ENCODE data around the gene RACGAP1.

The RACGAP1 gene

GRCh38 chr12:50056639-50056976, 31.3 kb upstream of the RACGAP1 start:
- DNase-seq (ENCODE audit: low read depth in 2 of 2): no peak

DNA sequence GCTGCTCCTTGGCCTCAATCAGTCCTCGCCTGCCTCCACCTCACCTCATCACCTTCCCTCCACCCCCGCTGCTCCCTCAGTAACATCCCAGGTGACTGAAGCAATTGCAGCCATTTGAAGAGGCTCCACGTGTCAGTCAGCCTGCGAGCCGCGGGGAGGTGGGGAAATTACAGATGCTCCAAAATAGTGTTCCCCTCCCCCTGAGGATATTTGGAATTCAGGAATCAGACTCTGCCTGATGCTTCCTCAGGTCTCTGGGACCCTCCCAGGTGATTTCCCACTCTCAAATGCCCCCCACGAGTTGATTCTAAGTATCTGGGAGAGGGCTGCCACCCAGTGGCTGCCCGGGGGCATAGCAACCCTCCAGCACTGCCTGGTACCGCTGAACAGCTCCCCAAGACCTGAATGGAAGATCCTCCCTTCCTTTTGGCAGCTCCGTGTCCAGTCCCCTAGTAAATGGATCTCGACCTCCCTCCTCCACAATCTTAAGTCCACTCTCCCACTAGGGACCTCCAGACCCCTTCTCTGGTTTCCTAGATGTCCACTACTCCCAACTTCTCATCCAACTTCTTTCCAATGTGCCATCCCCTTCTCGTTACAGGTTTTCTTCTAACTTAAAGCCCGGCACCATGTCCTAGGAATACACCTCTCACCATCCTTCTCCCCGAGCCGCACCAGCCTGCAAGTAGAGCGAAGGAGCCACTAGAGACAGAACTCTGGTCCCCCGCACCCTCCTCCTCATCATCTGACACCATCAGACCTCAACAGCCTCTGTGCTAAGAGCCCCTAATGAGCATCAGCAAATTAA, 30.7 kb upstream of the RACGAP1 start:
- DNase-seq (ENCODE audit: low read depth in 2 of 2): peak; percentile 42 to 49

GRCh38 chr12:50053583-50053982, 28.3 kb upstream of the RACGAP1 start:
- no peak for DNase-seq (ENCODE audit: low read depth in 2 of 2)

DNA sequence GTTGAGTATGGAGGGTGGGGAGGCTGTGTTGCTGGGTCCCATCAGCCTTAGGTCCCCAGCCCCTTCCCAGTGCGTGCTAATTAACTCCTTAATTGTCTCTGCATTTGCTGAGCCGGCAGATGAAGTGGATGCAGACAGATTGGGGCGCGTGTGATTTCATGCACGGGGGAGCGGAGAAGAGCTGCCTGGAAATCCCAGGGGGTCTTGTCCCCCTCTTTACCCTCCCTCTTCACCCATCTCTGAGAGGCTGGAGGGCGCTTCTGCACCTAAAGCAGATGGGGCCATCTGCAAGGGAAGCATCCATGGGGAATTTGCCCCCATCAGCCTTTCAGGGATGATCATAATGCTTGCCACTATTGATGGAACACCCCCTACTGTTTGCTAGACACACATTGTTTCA, 27.7 kb upstream of the RACGAP1 start:
- no peak for DNase-seq (ENCODE audit: low read depth in 2 of 2)

DNA sequence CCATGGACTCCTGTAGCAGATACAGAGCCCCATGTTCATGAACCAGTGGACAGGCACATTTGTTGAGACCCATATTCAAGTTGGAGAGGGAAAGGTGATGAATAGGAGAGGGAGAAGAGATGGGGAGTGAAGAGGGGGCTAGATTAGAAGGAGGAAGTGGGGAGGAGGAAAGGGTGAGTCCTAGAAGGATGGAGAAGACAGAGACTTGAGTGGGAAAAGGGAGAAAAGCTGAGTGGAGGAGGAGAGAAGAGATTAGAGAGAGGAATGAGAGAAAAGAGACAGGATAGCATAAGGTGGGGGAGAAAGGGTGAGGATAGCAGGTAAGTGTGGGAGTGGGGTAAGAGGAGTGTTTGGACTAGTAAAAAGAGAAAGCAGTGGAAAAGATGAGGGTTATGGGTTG, 27.2 kb upstream of the RACGAP1 start:
- DNase-seq (ENCODE audit: low read depth in 2 of 2): no peak

DNA sequence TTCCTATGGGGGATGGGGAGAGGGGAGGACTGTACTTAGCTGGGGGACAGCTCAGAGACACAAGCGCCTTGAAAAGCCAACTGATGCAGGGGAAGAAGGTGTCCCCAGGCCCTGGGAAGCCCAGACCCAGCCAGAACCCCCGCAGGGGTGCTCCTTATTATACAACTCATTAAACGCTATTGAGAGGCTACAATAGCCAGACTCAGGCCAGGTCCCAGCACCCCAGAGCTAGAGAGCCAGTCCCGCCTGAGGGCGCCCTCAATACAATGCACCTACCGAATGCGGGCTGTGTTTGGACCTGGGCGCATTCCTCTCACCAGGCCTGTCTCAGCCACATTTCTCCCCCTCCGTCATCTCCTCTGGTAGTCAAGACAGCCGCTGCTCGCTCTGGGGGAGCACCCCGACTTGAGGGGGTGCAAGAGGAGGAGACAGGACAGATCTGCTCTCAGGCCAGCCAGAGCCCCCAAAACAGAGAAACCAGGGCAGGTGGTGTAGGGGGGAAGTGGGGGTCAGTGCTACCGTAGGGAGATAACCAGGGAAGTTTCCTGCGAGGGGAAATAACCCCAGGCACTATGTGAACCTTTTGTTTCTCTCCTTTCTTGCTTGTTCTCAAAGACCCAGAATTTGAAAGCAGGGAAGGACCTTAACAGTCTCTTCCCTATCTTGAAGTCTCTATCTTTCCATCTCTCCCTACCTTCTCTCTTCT, 26.0 kb upstream of the RACGAP1 start:
- DNase-seq (ENCODE audit: low read depth in 2 of 2): no peak

GRCh38 chr12:50050410-50051098, 25.3 kb upstream of the RACGAP1 start:
- no peak for DNase-seq (ENCODE audit: low read depth in 2 of 2)

- no peak for DNase-seq (ENCODE audit: low read depth in 2 of 2)
Measured at GRCh38 chr12:50050119-50050385, 24.8 kb upstream of the RACGAP1 start.

DNA sequence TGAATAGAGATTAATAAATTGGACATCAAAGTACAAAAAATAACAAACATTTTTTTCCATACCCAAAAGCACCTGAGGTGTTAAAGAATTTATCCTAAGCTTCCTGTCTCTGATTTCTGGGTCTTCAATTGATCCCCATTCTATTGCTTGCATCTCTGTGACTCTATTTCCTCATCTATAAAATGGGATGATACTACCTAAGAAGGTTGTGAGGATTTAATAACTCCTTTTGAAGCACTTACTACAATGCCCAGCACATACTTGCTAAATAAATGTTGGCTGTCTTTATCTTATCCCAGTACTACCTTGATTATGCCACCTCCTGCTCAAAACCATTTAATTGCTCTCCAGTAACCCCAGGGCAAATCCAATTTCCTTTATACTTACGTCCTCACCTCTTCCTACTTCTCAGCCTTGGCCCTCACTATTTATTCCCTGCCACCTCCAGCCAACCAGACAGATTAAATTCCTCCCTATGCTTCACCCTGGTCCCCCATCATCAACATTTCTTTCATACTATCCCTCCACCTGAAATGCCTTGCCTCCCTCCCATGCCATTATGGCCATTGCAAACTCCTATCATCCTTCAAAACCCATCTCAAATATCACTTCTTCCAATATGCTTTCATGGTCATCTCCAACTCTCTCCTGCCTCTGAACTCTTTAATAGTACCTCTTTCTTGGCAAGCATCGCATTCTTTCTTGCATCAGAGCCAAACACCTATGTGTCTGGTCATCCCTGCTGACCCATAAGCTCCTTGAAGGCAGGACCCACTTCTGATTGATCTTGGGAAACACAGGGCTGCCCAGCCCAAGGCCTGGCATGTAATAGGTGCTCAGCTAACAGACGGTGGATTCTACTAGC, 24.2 kb upstream of the RACGAP1 start:
- no peak for DNase-seq (ENCODE audit: low read depth in 2 of 2)

- no peak for DNase-seq (ENCODE audit: low read depth in 2 of 2)
Measured at GRCh38 chr12:50047693-50048250, 22.5 kb upstream of the RACGAP1 start.

GRCh38 chr12:50043854-50044253, 18.6 kb upstream of the RACGAP1 start:
- DNase-seq (ENCODE audit: low read depth in 2 of 2): no peak

- no peak for DNase-seq (ENCODE audit: low read depth in 2 of 2)
Measured at GRCh38 chr12:50043308-50043707, 18.0 kb upstream of the RACGAP1 start.

- no peak for DNase-seq (ENCODE audit: low read depth in 2 of 2)
Measured at GRCh38 chr12:50042693-50043092, 17.4 kb upstream of the RACGAP1 start.

GRCh38 chr12:50041962-50042361, 16.7 kb upstream of the RACGAP1 start:
- no peak for DNase-seq (ENCODE audit: low read depth in 2 of 2)

DNA sequence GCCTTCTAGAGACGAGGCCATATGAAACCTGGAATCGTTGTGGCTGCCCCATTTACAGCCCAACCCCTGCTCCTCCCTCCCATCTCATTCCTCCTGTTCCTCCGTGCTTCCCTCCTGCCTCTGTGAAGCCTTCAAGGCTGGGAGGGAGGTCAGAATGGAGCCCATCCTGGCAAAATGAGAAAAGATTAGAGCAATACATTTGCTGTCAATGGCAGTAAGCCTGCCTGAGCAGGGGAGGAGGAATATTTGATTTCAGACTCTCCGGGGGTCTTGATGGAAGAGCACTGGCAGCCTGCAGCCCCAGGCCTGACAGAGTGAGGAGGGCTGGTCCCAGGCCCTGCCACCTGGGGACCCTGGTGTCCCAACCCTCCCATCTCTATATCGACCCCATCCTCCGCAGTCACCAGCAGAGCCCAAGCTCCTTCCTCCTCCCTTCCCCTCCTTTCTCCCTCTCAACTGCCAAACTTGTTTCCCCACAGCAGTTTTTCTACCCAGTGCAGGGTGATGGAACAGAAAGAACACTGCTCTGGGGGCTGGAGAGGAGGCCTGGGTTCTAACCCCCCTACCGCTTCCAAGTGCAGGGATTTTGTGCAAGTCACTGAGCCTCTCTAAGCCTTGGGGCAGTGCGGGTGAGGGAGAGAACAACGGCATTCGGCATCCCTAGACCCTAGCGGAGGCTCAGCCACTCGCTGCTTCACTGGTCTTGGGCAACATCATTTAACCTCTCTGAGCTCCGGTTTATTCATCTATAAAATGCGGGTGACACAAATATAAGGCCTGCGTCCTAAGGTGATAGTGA, 16.0 kb upstream of the RACGAP1 start:
- no peak for DNase-seq (ENCODE audit: low read depth in 2 of 2)

- no peak for DNase-seq (ENCODE audit: low read depth in 2 of 2)
Measured at GRCh38 chr12:50040657-50041056, 15.4 kb upstream of the RACGAP1 start.

GRCh38 chr12:50039151-50039835, 14.0 kb upstream of the RACGAP1 start:
- peak; percentile 73 to 75 for DNase-seq (ENCODE audit: low read depth in 2 of 2)

- no peak for DNase-seq (ENCODE audit: low read depth in 2 of 2)
Measured at GRCh38 chr12:50038336-50038735, 13.0 kb upstream of the RACGAP1 start.

DNA sequence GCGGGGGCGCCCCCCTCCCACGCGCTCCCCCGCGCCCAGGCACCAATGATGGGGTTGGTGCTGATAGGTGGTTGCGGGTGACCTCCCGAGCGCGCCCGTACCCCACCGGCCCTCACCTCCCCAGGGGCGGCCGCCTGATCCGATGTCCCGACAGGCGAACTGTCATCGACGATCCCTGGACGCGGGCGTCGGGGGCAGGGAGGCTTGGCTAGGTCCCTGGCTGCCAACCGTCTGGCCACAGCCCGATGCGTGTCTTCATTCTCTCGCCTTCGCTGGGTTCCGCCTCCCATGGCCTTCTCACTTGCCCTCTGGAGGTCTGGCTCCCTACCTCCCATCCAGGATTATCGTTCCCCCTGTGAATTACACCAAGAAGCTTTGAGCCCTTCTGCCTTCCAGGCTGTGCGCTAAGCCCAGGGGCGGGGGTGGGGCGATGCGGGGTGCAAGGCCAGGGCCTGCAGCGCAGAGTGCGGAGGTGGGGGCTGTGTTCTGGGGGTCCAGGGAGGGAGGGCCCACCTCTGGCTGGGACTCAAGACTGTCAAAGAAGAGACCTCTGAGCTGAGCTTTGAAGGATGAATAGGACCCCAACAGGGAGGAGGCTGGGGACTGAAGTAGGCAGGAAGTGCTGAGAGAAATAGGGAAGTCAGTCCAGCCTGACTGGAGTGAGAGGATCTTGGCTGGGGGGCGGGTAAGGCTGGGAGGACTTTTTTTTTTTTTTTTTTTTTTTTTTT, 7.7 kb upstream of the RACGAP1 start:
- no peak for DNase-seq (ENCODE audit: low read depth in 2 of 2)

- DNase-seq (ENCODE audit: low read depth in 2 of 2): no peak
Measured at GRCh38 chr12:50032515-50032853, 7.2 kb upstream of the RACGAP1 start.
